Activated B cell treated with CpG ODN at 0.5 μM for 24 hours (primary cell): ENCODE results near the gene CHI3L1. TPM values are rescaled to one million over a fixed set of nuclear protein-coding genes. Genes with fewer than 3 reads are reported as not detected.

Experiments
- ATAC-seq: fragments of 200-7000 bp; cut with Tn5 transposase; one replicate; pipeline ENCODE4 v1.10.0; 2021; ENCODE audit warnings: low read depth, mild to moderate bottlenecking, moderate library complexity
- CTCF ChIA-PET: fragments of 350-600 bp; sonication (Branson Sonifier 250); formaldehyde crosslinking; loops from one replicate; lab custom pipeline; 2021; ENCODE audit warnings: antibody characterized with exemption; lab: Charles Lee
- POLR2A ChIA-PET: fragments of 350-600 bp; sonication (Branson Sonifier 250); formaldehyde crosslinking; loops from one replicate; lab custom pipeline; 2021; ENCODE audit warnings: antibody characterized with exemption; lab: Charles Lee
- DNase-seq: peaks from one replicate; pipeline ENCODE4 v3.0.0; 2022
- H3K27ac Mint-ChIP-seq: one replicate; pipeline ENCODE4 v1.8.0; 2020; ENCODE audit warnings: mixed read lengths
- H3K27me3 Mint-ChIP-seq: one replicate; pipeline ENCODE4 v1.8.0; 2021; ENCODE audit warnings: mixed read lengths
- H3K36me3 Mint-ChIP-seq: one replicate; pipeline ENCODE4 v1.8.0; 2021; ENCODE audit warnings: low read depth, mixed read lengths
- H3K4me1 Mint-ChIP-seq: one replicate; pipeline ENCODE4 v1.8.0; 2021; ENCODE audit warnings: mixed read lengths
- H3K4me3 Mint-ChIP-seq: one replicate; pipeline ENCODE4 v1.8.0; 2020; ENCODE audit warnings: mild to moderate bottlenecking, mixed read lengths
- H3K9me3 Mint-ChIP-seq: one replicate; pipeline ENCODE4 v1.8.0; 2020; ENCODE audit warnings: mixed read lengths
- CTCF ChIP-seq: fragments of 200-600 bp; IDR thresholded peaks from one replicate; pipeline ENCODE4 v1.8.0; 2022; ENCODE audit warnings: antibody characterized with exemption, mild to moderate bottlenecking
- intact Hi-C: fragments of 100-400 bp; cut with micrococcal nuclease; formaldehyde crosslinking; loops from one replicate; pipeline ENCODE4 v1.15.1; 2024
- total RNA-seq: library from RNA; stranded (reverse); gene quantifications from 2 replicates; pipeline ENCODE4 v1.2.3, GENCODE V29; 2022

CHI3L1 gene
- total RNA-seq, 1 donor from 2014 or later = 0.38 TPM

GRCh38 chr1:203178821-203179666, 7.5 kb downstream of the CHI3L1 start:
- H3K9me3 Mint-ChIP-seq = no peaks in the 10 kb centered on the region
- H3K4me1 Mint-ChIP-seq = peaks cover 6% of the 10 kb centered on the region
- no peak for DNase-seq
- H3K27ac Mint-ChIP-seq = no peak overlapping the region
- no peak for TF ChIP-seq CTCF
- intact Hi-C loops = no loop called here
- H3K4me3 Mint-ChIP-seq = no peak overlapping the region
- no peak for ATAC-seq
- peaks cover 18% of the 10 kb centered on the region for H3K27me3 Mint-ChIP-seq
- ChIA-PET POLR2A (no interaction called here), CTCF (no interaction called here)
- no peaks in the 10 kb centered on the region for H3K36me3 Mint-ChIP-seq

- no peak overlapping the region for H3K27ac Mint-ChIP-seq
- no peaks in the 10 kb centered on the region for H3K9me3 Mint-ChIP-seq
- no peak overlapping the region for H3K4me3 Mint-ChIP-seq
- peaks cover 6% of the 10 kb centered on the region for H3K4me1 Mint-ChIP-seq
- DNase-seq = no peak
- H3K36me3 Mint-ChIP-seq = no peaks in the 10 kb centered on the region
- no peak for TF ChIP-seq CTCF
- ATAC-seq = no peak
- CTCF ChIA-PET = no interaction called here
- intact Hi-C loops = no loop called here
- POLR2A ChIA-PET = no interaction called here
- H3K27me3 Mint-ChIP-seq = peaks cover 20% of the 10 kb centered on the region
Measured at GRCh38 chr1:203178083-203178482, 8.4 kb downstream of the CHI3L1 start.

GRCh38 chr1:203177470-203178039, 8.9 kb downstream of the CHI3L1 start:
- DNase-seq (no peak), ATAC-seq (no peak)
- H3K36me3 Mint-ChIP-seq = no peaks in the 10 kb centered on the region
- H3K4me1 Mint-ChIP-seq = peaks cover 6% of the 10 kb centered on the region
- no peak overlapping the region for H3K27ac Mint-ChIP-seq
- H3K27me3 Mint-ChIP-seq = peaks cover 20% of the 10 kb centered on the region
- H3K9me3 Mint-ChIP-seq = no peaks in the 10 kb centered on the region
- TF ChIP-seq CTCF = no peak
- ChIA-PET CTCF (no interaction called here), POLR2A (no interaction called here)
- no peak overlapping the region for H3K4me3 Mint-ChIP-seq
- intact Hi-C loops = no loop called here

- Mint-ChIP-seq H3K36me3 (no peaks in the 10 kb centered on the region), H3K27me3 (peaks cover 20% of the 10 kb centered on the region), H3K9me3 (no peaks in the 10 kb centered on the region), H3K4me3 (no peak overlapping the region), H3K4me1 (peaks cover 6% of the 10 kb centered on the region), H3K27ac (no peak overlapping the region)
- TF ChIP-seq CTCF = no peak
- ATAC-seq (no peak), DNase-seq (no peak)
- POLR2A ChIA-PET = no interaction called here
- CTCF ChIA-PET = no interaction called here
- intact Hi-C loops = no loop called here
Measured at GRCh38 chr1:203177036-203177405, 9.5 kb downstream of the CHI3L1 start.

- H3K36me3 Mint-ChIP-seq = no peaks in the 10 kb centered on the region
- no peak overlapping the region for H3K4me3 Mint-ChIP-seq
- ChIA-PET POLR2A (no interaction called here), CTCF (no interaction called here)
- TF ChIP-seq CTCF = no peak
- H3K27ac Mint-ChIP-seq = no peak overlapping the region
- no peaks in the 10 kb centered on the region for H3K9me3 Mint-ChIP-seq
- DNase-seq (no peak), ATAC-seq (no peak)
- intact Hi-C loops = no loop called here
- H3K4me1 Mint-ChIP-seq = peaks cover 6% of the 10 kb centered on the region
- peaks cover 20% of the 10 kb centered on the region for H3K27me3 Mint-ChIP-seq
Measured at GRCh38 chr1:203176273-203177035, 10.1 kb downstream of the CHI3L1 start.
